ENCODE results near the gene RAB4A. TPM values are rescaled to one million over a fixed set of nuclear protein-coding genes. Genes with fewer than 3 reads are reported as not detected.

The RAB4A gene
- total and polyA plus RNA-seq, 2 of the 8 experiments (the other 6 are each of a cell fraction or from before 2014, with no cell fraction given) = 13.3 to 68.8 TPM

DNA sequence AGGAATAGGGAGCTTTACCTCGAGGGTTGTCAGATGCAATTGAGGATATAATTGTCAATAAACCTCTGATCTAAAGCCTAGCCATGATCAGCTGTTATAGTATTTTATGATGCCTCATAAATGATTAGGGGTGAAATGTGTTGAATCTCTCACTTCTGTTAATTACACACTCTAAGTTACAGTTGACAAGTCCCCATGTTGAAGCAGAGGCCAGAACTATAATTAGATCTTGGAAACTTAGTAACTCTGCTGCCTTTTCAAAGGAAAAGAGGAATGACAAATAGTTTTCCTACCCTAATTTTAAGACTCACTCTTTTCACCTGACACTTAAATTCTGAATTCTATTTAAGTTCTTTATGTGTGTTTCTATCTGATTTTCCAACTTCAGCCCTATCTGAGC, 38.2 kb downstream of the RAB4A start:
- Histone ChIP-seq H3K4me3 (ENCODE audit: extremely low read depth in 1 of 4, insufficient read depth in 2 of 4, low read depth in 3 of 4, low read length in 4 of 4) (no peak overlapping the region), H3K23me2 (ENCODE audit: low read depth, low read length) (no peaks in the 10 kb centered on the region), H3K4ac (replicated peaks; ENCODE audit: insufficient read length, low read depth, low read length) (no peak overlapping the region), H4K91ac (replicated peaks; ENCODE audit: insufficient read length, low read length) (no peak overlapping the region), H4K20me1 (replicated peaks in 1 of 2; ENCODE audit: control insufficient read depth in 1 of 2, insufficient read depth in 2 of 2, low read length in 2 of 2) (peaks cover 0 to 2% of the 10 kb centered on the region in 2 experiments), H3K79me2 (ENCODE audit: control insufficient read depth in 1 of 2, insufficient read depth in 2 of 2, low read length in 2 of 2) (no peaks in the 10 kb centered on the region), H2BK12ac (ENCODE audit: low read depth, low read length) (no peak overlapping the region), H2BK5ac (ENCODE audit: low read depth, low read length) (no peak overlapping the region), H2BK20ac (ENCODE audit: low read length) (no peak overlapping the region), H3K23ac (ENCODE audit: insufficient read length) (no peak overlapping the region), H3K27me3 (replicated peaks in 1 of 4; ENCODE audit: control insufficient read depth in 3 of 4, extremely low read depth in 1 of 4, insufficient read depth in 3 of 4, low read length in 3 of 4) (no peaks in the 10 kb centered on the region), H3K9ac (replicated peaks in 1 of 4; ENCODE audit: extremely low read depth in 1 of 4, low read depth in 3 of 4, low read length in 3 of 4) (no peak overlapping the region), H2AK5ac (ENCODE audit: low read depth, low read length) (no peak overlapping the region), H3K4me1 (replicated peaks in 1 of 4; ENCODE audit: control insufficient read depth in 3 of 4, insufficient read depth in 4 of 4, low read length in 3 of 4) (no peaks in the 10 kb centered on the region), H3K56ac (replicated peaks; ENCODE audit: insufficient read length, low read depth, low read length) (no peak overlapping the region), H3K79me1 (ENCODE audit: low read depth, low read length) (no peaks in the 10 kb centered on the region), H2BK120ac (replicated peaks; ENCODE audit: low read depth, low read length) (no peak overlapping the region), H3K36me3 (ENCODE audit: control insufficient read depth in 2 of 4, insufficient read depth in 4 of 4, low read length in 3 of 4) (peaks cover 0 to 16% (median 5%) of the 10 kb centered on the region in 4 experiments; a peak in 6 of 8 replicates), H3K18ac (ENCODE audit: extremely low read depth, low read length) (no peak overlapping the region), H4K5ac (ENCODE audit: insufficient read length, low read depth, low read length) (no peak overlapping the region), H2AFZ (ENCODE audit: low read length) (no peak overlapping the region), H2BK15ac (ENCODE audit: low read length) (no peak overlapping the region), H3K27ac (ENCODE audit: low read depth, low read length) (no peak overlapping the region), H3K4me2 (ENCODE audit: insufficient read depth in 1 of 2, low read depth in 2 of 2, low read length in 2 of 2) (no peak overlapping the region), H3K9me3 (ENCODE audit: insufficient read depth in 2 of 2, low read depth in 1 of 2, low read length in 1 of 2) (no peaks in the 10 kb centered on the region), H4K8ac (ENCODE audit: extremely low read depth, insufficient read depth, low read length) (no peak overlapping the region), H3K14ac (ENCODE audit: insufficient read length) (no peak overlapping the region)
- no peak for DNase-seq (ENCODE audit: low read depth in 1 of 2, low spot score in 2 of 2)
- WGBS, 2 experiments (ENCODE audit: extremely low coverage in 1 of 2, insufficient coverage in 1 of 2, insufficient read length in 1 of 2, insufficient replicate concordance in 2 of 2, low coverage in 1 of 2, low lambda C conversion rate in 2 of 2, missing lambda C conversion rate in 1 of 2) = 89% methylated on average over 1 of the region's 1 CpG; no CpG with 5 or more reads in 1 of the 2 experiments
- FAIRE-seq = no peak
- ChIA-PET POLR2A (ENCODE audit: partially characterized antibody) (interaction anchor here (1.3 kb wide), 1 partner anchor 24 kb away, joined by 3 read pairs; no protein-coding TSS in a partner anchor), CTCF (ENCODE audit: partially characterized antibody) (no interaction called here)
- TF ChIP-seq ZNF274 (IDR thresholded peaks at IDR 0.05; ENCODE audit: borderline replicate concordance, extremely low read depth, low read length) (no peak), SP2 (IDR thresholded peaks at IDR 0.05; ENCODE audit: low read length) (no peak), HDAC6 (IDR thresholded peaks at IDR 0.05; ENCODE audit: low read depth, low read length) (no peak), GABPA (IDR thresholded peaks at IDR 0.05; ENCODE audit: borderline replicate concordance, insufficient read depth, low read length) (no peak), TBP (IDR thresholded peaks at IDR 0.05; ENCODE audit: low read depth, low read length) (no peak), NRF1 (IDR thresholded peaks at IDR 0.05; ENCODE audit: low read depth, low read length) (no peak), SP1 (IDR thresholded peaks at IDR 0.05; ENCODE audit: low read depth, low read length) (no peak), KDM5A (IDR thresholded peaks at IDR 0.05; ENCODE audit: low read length) (no peak), RAD21 (IDR thresholded peaks at IDR 0.05 in 1 of 2, conservative IDR thresholded peaks at IDR 0.05 in 1 of 2; ENCODE audit: low read depth in 2 of 2, low read length in 2 of 2) (no peak)
- TF ChIP-seq, protein P1, sequence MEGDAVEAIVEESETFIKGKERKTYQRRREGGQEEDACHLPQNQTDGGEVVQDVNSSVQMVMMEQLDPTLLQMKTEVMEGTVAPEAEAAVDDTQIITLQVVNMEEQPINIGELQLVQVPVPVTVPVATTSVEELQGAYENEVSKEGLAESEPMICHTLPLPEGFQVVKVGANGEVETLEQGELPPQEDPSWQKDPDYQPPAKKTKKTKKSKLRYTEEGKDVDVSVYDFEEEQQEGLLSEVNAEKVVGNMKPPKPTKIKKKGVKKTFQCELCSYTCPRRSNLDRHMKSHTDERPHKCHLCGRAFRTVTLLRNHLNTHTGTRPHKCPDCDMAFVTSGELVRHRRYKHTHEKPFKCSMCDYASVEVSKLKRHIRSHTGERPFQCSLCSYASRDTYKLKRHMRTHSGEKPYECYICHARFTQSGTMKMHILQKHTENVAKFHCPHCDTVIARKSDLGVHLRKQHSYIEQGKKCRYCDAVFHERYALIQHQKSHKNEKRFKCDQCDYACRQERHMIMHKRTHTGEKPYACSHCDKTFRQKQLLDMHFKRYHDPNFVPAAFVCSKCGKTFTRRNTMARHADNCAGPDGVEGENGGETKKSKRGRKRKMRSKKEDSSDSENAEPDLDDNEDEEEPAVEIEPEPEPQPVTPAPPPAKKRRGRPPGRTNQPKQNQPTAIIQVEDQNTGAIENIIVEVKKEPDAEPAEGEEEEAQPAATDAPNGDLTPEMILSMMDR (IDR thresholded peaks at IDR 0.05; ENCODE audit: control extremely low read depth in 1 of 3, insufficient read depth in 1 of 3, low read depth in 1 of 3, low read length in 3 of 3) = no peak
- TF ChIP-seq, protein P2, sequence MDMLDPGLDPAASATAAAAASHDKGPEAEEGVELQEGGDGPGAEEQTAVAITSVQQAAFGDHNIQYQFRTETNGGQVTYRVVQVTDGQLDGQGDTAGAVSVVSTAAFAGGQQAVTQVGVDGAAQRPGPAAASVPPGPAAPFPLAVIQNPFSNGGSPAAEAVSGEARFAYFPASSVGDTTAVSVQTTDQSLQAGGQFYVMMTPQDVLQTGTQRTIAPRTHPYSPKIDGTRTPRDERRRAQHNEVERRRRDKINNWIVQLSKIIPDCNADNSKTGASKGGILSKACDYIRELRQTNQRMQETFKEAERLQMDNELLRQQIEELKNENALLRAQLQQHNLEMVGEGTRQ (IDR thresholded peaks at IDR 0.05; ENCODE audit: low read length) = no peak
